Stimulated activated CD4-positive, alpha-beta T cell treated with anti-CD3 and anti-CD28 coated beads, Interleukin-1b, Interleukin-23, amount 100 ng/mL, for 48 hours (primary cell): Measurements from ENCODE around the gene TREX2.
A peak's percentile ranks its signal among the peaks of the same experiment; 100 is the strongest.
"Not testable (repeated sequence)": the region's sequence is repeated elsewhere in the genome, so short reads cannot be mapped to it uniquely, and the experiment has no call there.

Experiments
- DNase-seq: peaks from one replicate; pipeline ENCODE4 v3.0.0-alpha.2; 2020

TREX2 gene

GRCh38 chrX:153406903-153407302 is 39.0 kb downstream of the TREX2 start:
- no peak for DNase-seq

GRCh38 chrX:153406011-153406410 is 39.8 kb downstream of the TREX2 start:
- no peak for DNase-seq

- DNase-seq = no peak
Observed at GRCh38 chrX:153405426-153405825, 40.4 kb downstream of the TREX2 start.

GRCh38 chrX:153404333-153404732 is 41.5 kb downstream of the TREX2 start:
- DNase-seq = not testable (repeated sequence)

- no peak for DNase-seq
Observed at GRCh38 chrX:153401133-153401764, 44.6 kb downstream of the TREX2 start, which contains the start of gene PNMA6E. TSS of gene PNMA6E (minus strand) at chrX:153401350. CDS start at chrX:153398849, 2,501 bp downstream.

GRCh38 chrX:153400146-153401132 is 45.4 kb downstream of the TREX2 start:
- peak; percentile 57 for DNase-seq

- no peak for DNase-seq
Observed at GRCh38 chrX:153398275-153398960, 47.4 kb downstream of the TREX2 start.

- no peak for DNase-seq
Observed at GRCh38 chrX:153397256-153397960, 48.4 kb downstream of the TREX2 start.

- DNase-seq = no peak
Observed at GRCh38 chrX:153396320-153397195, 49.3 kb downstream of the TREX2 start.

GRCh38 chrX:153395613-153396319 is 50.1 kb downstream of the TREX2 start:
- no peak for DNase-seq

- DNase-seq = no peak
Observed at GRCh38 chrX:153394612-153395011, 51.2 kb downstream of the TREX2 start.
